ENCODE measurements around the gene KIFAP3. TPM values are rescaled to one million over a fixed set of nuclear protein-coding genes. Genes with fewer than 3 reads are reported as not detected.

Gene KIFAP3
- total and polyA plus RNA-seq, 2 of the 8 experiments (the other 6 are each of a cell fraction or from before 2014, with no cell fraction given), result 1.3 to 3.2 TPM

- H3K27me3 ChIP-seq (replicated peaks in 1 of 4; ENCODE audit: control insufficient read depth in 3 of 4, extremely low read depth in 1 of 4, insufficient read depth in 3 of 4, low read length in 3 of 4), result no peaks in the 10 kb centered on the region
- no peak overlapping the region for H4K8ac ChIP-seq (ENCODE audit: extremely low read depth, insufficient read depth, low read length)
- H3K4ac ChIP-seq (replicated peaks; ENCODE audit: insufficient read length, low read depth, low read length), result no peak overlapping the region
- H2BK15ac ChIP-seq (ENCODE audit: low read length), result no peak overlapping the region
- H2BK20ac ChIP-seq (ENCODE audit: low read length), result no peak overlapping the region
- H3K9ac ChIP-seq (replicated peaks in 1 of 4; ENCODE audit: extremely low read depth in 1 of 4, low read depth in 3 of 4, low read length in 3 of 4), result no peak overlapping the region
- no peak overlapping the region for H3K4me3 ChIP-seq (ENCODE audit: extremely low read depth in 1 of 4, insufficient read depth in 2 of 4, low read depth in 3 of 4, low read length in 4 of 4)
- H2AK5ac ChIP-seq (ENCODE audit: low read depth, low read length), result no peak overlapping the region
- POLR2A ChIA-PET (ENCODE audit: partially characterized antibody), result no interaction called here
- H2BK5ac ChIP-seq (ENCODE audit: low read depth, low read length), result no peak overlapping the region
- WGBS, 2 experiments (ENCODE audit: extremely low coverage in 1 of 2, insufficient coverage in 1 of 2, insufficient read length in 1 of 2, insufficient replicate concordance in 2 of 2, low coverage in 1 of 2, low lambda C conversion rate in 2 of 2, missing lambda C conversion rate in 1 of 2), result 98% methylated on average over 2 of the region's 2 CpGs; no CpG with 5 or more reads in 1 of the 2 experiments
- no peak overlapping the region for H3K56ac ChIP-seq (replicated peaks; ENCODE audit: insufficient read length, low read depth, low read length)
- H3K36me3 ChIP-seq (ENCODE audit: control insufficient read depth in 2 of 4, insufficient read depth in 4 of 4, low read length in 3 of 4), result peaks cover 0 to 19% (median 10%) of the 10 kb centered on the region in 4 experiments; a peak in 4 of 8 replicates
- DNase-seq (ENCODE audit: low read depth in 1 of 2, low spot score in 2 of 2), result no peak
- H4K5ac ChIP-seq (ENCODE audit: insufficient read length, low read depth, low read length), result no peak overlapping the region
- H3K27ac ChIP-seq (ENCODE audit: low read depth, low read length), result no peak overlapping the region
- no peak overlapping the region for H2AFZ ChIP-seq (ENCODE audit: low read length)
- H3K4me2 ChIP-seq (ENCODE audit: insufficient read depth in 1 of 2, low read depth in 2 of 2, low read length in 2 of 2), result no peak overlapping the region
- peaks cover 0 to 3% of the 10 kb centered on the region in 2 experiments for H4K20me1 ChIP-seq (replicated peaks in 1 of 2; ENCODE audit: control insufficient read depth in 1 of 2, insufficient read depth in 2 of 2, low read length in 2 of 2)
- peaks cover 0 to 7% of the 10 kb centered on the region in 2 experiments; a peak in 1 of 4 replicates for H3K9me3 ChIP-seq (ENCODE audit: insufficient read depth in 2 of 2, low read depth in 1 of 2, low read length in 1 of 2)
- H3K23ac ChIP-seq (ENCODE audit: insufficient read length), result no peak overlapping the region
- H2BK120ac ChIP-seq (replicated peaks; ENCODE audit: low read depth, low read length), result no peak overlapping the region
- H2BK12ac ChIP-seq (ENCODE audit: low read depth, low read length), result no peak overlapping the region
- no peak for FAIRE-seq
- H3K23me2 ChIP-seq (ENCODE audit: low read depth, low read length), result no peaks in the 10 kb centered on the region; the same call in 1 of the 2 replicates
- no peak overlapping the region for H4K91ac ChIP-seq (replicated peaks; ENCODE audit: insufficient read length, low read length)
- H3K79me2 ChIP-seq (ENCODE audit: control insufficient read depth in 1 of 2, insufficient read depth in 2 of 2, low read length in 2 of 2), result peaks cover 0 to 9% of the 10 kb centered on the region in 2 experiments; a peak in 1 of 4 replicates
- H3K14ac ChIP-seq (ENCODE audit: insufficient read length), result no peak overlapping the region
- TF ChIP-seq ASH2L (IDR thresholded peaks at IDR 0.05; ENCODE audit: low read length), result no peak
- TF ChIP-seq SIX5 (IDR thresholded peaks at IDR 0.05; ENCODE audit: low read depth, low read length), result no peak
- no peak for TF ChIP-seq TCF12 (IDR thresholded peaks at IDR 0.05; ENCODE audit: low read depth, low read length)
- no peak for TF ChIP-seq POLR2A (IDR thresholded peaks at IDR 0.05; ENCODE audit: control extremely low read depth in 1 of 2, low read depth in 2 of 2, low read length in 2 of 2)
- TF ChIP-seq KDM4A (IDR thresholded peaks at IDR 0.05; ENCODE audit: low read depth, low read length, severe bottlenecking), result no peak
- no peak overlapping the region for H3K18ac ChIP-seq (ENCODE audit: extremely low read depth, low read length)
- H3K79me1 ChIP-seq (ENCODE audit: low read depth, low read length), result peaks cover 2% of the 10 kb centered on the region; the same call in 1 of the 2 replicates
- CTCF ChIA-PET (ENCODE audit: partially characterized antibody), result no interaction called here
- no peaks in the 10 kb centered on the region; a peak in 1 of 7 replicates for H3K4me1 ChIP-seq (replicated peaks in 1 of 4; ENCODE audit: control insufficient read depth in 3 of 4, insufficient read depth in 4 of 4, low read length in 3 of 4)
These were observed 189.3 kb downstream of the KIFAP3 start for GRCh38 chr1:169885207-169885606.

Data from H1 (cell line).